ENCODE measurements around the gene CUL9. TPM values are rescaled to one million over a fixed set of nuclear protein-coding genes. Genes with fewer than 3 reads are reported as not detected.
A peak's percentile ranks its signal among the peaks of the same experiment; 100 is the strongest.

Gene CUL9
- total RNA-seq, 3 donors from 2014 or later (not counting 1 experiment from before 2014, with no cell fraction given): 73.1 to 85.7 (median 73.9) TPM

DNA sequence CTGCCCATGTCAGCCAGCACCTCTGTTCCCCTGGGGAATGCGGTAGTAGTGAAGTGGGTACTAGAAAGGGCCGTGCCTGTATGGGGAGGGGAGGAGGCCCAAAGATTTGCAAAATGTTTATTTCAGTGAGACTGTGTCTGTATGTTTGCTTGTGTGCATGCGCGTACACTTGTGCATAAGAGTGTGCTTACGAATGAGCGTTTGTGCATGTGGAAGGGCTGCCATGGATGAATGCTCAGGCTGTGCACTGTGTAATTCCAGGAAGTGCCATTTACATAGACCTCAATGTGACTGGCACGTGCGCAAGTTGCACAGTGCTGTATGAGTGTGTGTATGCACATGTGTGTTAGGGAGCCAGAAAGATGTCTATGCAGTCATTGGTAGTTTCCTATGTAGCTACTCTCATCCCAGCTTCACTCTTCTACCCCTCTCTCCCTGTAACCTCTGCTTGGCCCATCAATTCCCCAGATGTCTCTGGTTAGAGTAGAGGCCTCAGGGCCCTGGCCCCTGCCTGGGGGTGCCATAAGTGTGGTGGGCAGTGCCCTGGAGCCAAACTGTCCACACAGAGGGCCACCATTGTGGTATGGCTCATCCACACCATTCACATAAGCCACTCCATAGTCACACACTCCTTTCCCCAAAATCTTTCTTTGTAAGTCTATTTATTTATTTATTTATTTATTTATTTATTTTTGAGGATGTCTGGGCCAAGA, 89.3 kb downstream of the CUL9 start:
- Mint-ChIP-seq H3K27me3 (ENCODE audit: low read depth in 2 of 2) (peaks cover 18 to 29% of the 10 kb centered on the region in 2 donors), H3K36me3 (no peaks in the 10 kb centered on the region), H3K4me3 (no peak overlapping the region), H3K27ac (no peak overlapping the region), H3K9me3 (no peaks in the 10 kb centered on the region), H3K4me1 (peaks cover 11 to 31% of the 10 kb centered on the region in 2 donors)
- Histone ChIP-seq H3K36me3 (ENCODE audit: control insufficient read depth, insufficient read depth, low read length) (no peaks in the 10 kb centered on the region), H3K27me3 (ENCODE audit: control insufficient read depth, insufficient read depth, low read length) (peaks cover 22% of the 10 kb centered on the region), H3K27ac (ENCODE audit: low read length) (no peak overlapping the region), H3K4me1 (ENCODE audit: control insufficient read depth, insufficient read depth, low read length) (peaks cover 30% of the 10 kb centered on the region), H3K4me3 (ENCODE audit: low read length) (no peak overlapping the region), H3K9me3 (ENCODE audit: control insufficient read depth, insufficient read depth, low read length) (no peaks in the 10 kb centered on the region)
- intact Hi-C loops (cut with micrococcal nuclease): no loop called here
- TF ChIP-seq, protein P1, sequence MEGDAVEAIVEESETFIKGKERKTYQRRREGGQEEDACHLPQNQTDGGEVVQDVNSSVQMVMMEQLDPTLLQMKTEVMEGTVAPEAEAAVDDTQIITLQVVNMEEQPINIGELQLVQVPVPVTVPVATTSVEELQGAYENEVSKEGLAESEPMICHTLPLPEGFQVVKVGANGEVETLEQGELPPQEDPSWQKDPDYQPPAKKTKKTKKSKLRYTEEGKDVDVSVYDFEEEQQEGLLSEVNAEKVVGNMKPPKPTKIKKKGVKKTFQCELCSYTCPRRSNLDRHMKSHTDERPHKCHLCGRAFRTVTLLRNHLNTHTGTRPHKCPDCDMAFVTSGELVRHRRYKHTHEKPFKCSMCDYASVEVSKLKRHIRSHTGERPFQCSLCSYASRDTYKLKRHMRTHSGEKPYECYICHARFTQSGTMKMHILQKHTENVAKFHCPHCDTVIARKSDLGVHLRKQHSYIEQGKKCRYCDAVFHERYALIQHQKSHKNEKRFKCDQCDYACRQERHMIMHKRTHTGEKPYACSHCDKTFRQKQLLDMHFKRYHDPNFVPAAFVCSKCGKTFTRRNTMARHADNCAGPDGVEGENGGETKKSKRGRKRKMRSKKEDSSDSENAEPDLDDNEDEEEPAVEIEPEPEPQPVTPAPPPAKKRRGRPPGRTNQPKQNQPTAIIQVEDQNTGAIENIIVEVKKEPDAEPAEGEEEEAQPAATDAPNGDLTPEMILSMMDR (IDR thresholded peaks at IDR 0.05): no peak
- DNase-seq (no peak), ATAC-seq (no peak)
- WGBS (ENCODE audit: insufficient coverage): 80% methylated on average over 8 of the region's 8 CpGs

DNA sequence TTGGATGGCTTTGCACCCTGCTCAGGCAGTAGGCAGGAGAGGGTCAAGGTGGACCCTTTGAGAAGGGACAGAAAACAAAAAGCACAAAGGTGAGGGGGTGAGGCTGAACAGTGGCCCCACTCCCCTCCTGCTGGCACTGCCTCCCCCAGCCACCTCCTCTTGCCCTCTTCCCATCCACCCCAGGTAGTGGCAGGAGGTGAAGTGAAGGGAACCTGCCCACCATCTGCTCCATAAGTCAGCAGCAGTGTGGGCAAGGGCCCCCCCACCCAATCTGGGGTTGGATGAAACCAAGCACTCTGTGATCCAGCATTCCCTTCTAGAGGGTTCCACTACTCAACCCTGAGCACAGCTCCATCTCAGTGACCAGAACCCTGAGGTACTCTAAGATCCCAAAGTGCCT, 89.9 kb downstream of the CUL9 start:
- peaks cover 13 to 34% of the 10 kb centered on the region in 2 donors for H3K4me1 Mint-ChIP-seq
- intact Hi-C loops (cut with micrococcal nuclease): no loop called here
- ATAC-seq (no peak), DNase-seq (no peak)
- Histone ChIP-seq H3K27ac (ENCODE audit: low read length) (no peak overlapping the region), H3K4me3 (ENCODE audit: low read length) (no peak overlapping the region), H3K4me1 (ENCODE audit: control insufficient read depth, insufficient read depth, low read length) (peaks cover 37% of the 10 kb centered on the region), H3K9me3 (ENCODE audit: control insufficient read depth, insufficient read depth, low read length) (no peaks in the 10 kb centered on the region), H3K36me3 (ENCODE audit: control insufficient read depth, insufficient read depth, low read length) (no peaks in the 10 kb centered on the region), H3K27me3 (ENCODE audit: control insufficient read depth, insufficient read depth, low read length) (peaks cover 28% of the 10 kb centered on the region)
- H3K9me3 Mint-ChIP-seq: no peaks in the 10 kb centered on the region
- H3K4me3 Mint-ChIP-seq: no peak overlapping the region
- peaks cover 22 to 35% of the 10 kb centered on the region in 2 donors for H3K27me3 Mint-ChIP-seq (ENCODE audit: low read depth in 2 of 2)
- H3K27ac Mint-ChIP-seq: no peak overlapping the region
- TF ChIP-seq, protein P1 (IDR thresholded peaks at IDR 0.05): no peak
- no peaks in the 10 kb centered on the region for H3K36me3 Mint-ChIP-seq

DNA sequence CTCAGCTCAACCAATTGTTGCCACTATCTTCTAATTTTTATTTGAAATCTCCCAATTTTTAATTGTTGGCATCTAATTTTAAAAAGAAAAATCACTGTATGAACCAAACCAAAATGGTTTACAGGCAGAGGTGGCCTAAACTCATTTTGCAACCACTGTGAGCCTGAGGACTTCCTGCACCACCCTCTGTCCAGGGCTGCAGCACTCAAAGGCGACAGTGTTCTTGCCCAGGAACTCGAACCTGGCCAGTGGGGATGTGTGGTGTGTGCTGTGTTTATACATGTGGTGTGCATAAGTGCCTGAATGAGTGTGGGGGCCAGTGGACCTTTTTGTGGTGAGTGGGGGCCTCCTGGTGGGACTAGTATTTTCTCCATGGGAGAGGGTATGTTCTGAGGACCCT, 91.7 kb downstream of the CUL9 start:
- no peak overlapping the region for H3K27ac ChIP-seq (ENCODE audit: low read length)
- peaks cover 28% of the 10 kb centered on the region for H3K27me3 ChIP-seq (ENCODE audit: control insufficient read depth, insufficient read depth, low read length)
- H3K4me1 ChIP-seq (ENCODE audit: control insufficient read depth, insufficient read depth, low read length): peaks cover 37% of the 10 kb centered on the region
- intact Hi-C loops (cut with micrococcal nuclease): no loop called here
- TF ChIP-seq, protein P1 (IDR thresholded peaks at IDR 0.05): no peak
- H3K27ac Mint-ChIP-seq: no peak overlapping the region
- no peak overlapping the region for H3K4me3 ChIP-seq (ENCODE audit: low read length)
- H3K27me3 Mint-ChIP-seq (ENCODE audit: low read depth in 2 of 2): peaks cover 28 to 37% of the 10 kb centered on the region in 2 donors
- H3K4me1 Mint-ChIP-seq: peaks cover 16 to 42% of the 10 kb centered on the region in 2 donors
- H3K9me3 ChIP-seq (ENCODE audit: control insufficient read depth, insufficient read depth, low read length): no peaks in the 10 kb centered on the region
- H3K36me3 ChIP-seq (ENCODE audit: control insufficient read depth, insufficient read depth, low read length): no peaks in the 10 kb centered on the region
- 43% methylated on average over 2 of the region's 2 CpGs for WGBS (ENCODE audit: insufficient coverage)
- no peaks in the 10 kb centered on the region for H3K36me3 Mint-ChIP-seq
- ATAC-seq: no peak
- DNase-seq: no peak
- peak overlapping the region; percentile 22 for H3K4me3 Mint-ChIP-seq
- no peaks in the 10 kb centered on the region for H3K9me3 Mint-ChIP-seq

Other genes starting within 250 kb of the CUL9 start
- gene GNMT, start 221.4 kb upstream of the CUL9 start, total RNA-seq: 1 to 10 TPM; 2.0 to 2.8 (median 2.6) TPM
- gene PEX6, start 203.0 kb upstream of the CUL9 start, total RNA-seq: 10 to 100 TPM in 1 of 3 donors, 1 to 10 TPM in 2; 8.2 to 13.6 (median 9.9) TPM
- gene PPP2R5D, start 197.6 kb upstream of the CUL9 start, total RNA-seq: 10 to 100 TPM; 30.5 to 49.1 (median 40.1) TPM
- gene MEA1, start 168.2 kb upstream of the CUL9 start, total RNA-seq: 10 to 100 TPM; 29.6 to 34.3 (median 34.2) TPM
- 10 to 100 TPM; 52.7 to 60.9 (median 53.7) TPM for gene KLHDC3, start 167.9 kb upstream of the CUL9 start, total RNA-seq
- 10 to 100 TPM; 33.1 to 43.9 (median 38.7) TPM for gene RRP36, start 160.6 kb upstream of the CUL9 start, total RNA-seq
- gene CUL7, start 128.3 kb upstream of the CUL9 start, total RNA-seq: 10 to 100 TPM in 1 of 3 donors, 1 to 10 TPM in 2; 9.6 to 10.1 (median 9.9) TPM
- 10 to 100 TPM; 33.4 to 38.4 (median 33.9) TPM for gene MRPL2, start 122.8 kb upstream of the CUL9 start, total RNA-seq
- gene KLC4, start 122.6 kb upstream of the CUL9 start, total RNA-seq: 10 to 100 TPM; 35.9 to 39.4 (median 37.4) TPM
- gene PTK7, start 105.9 kb upstream of the CUL9 start, total RNA-seq: 1 to 10 TPM; 1.7 to 5.6 (median 2.8) TPM
- 10 to 100 TPM; 31.6 to 33.0 (median 32.0) TPM for gene SRF, start 10.9 kb upstream of the CUL9 start, total RNA-seq
- 10 to 100 TPM in 1 of 3 donors, 1 to 10 TPM in 2; 6.1 to 10.2 (median 8.0) TPM for gene DNPH1, start 47.3 kb downstream of the CUL9 start, total RNA-seq
- under 1 TPM in 1 of 3 donors, not detected in 2; 0.07 TPM for gene TTBK1, start 61.3 kb downstream of the CUL9 start, total RNA-seq
- not detected for gene SLC22A7, start 116.1 kb downstream of the CUL9 start, total RNA-seq
- 1 to 10 TPM; 3.6 to 5.3 (median 4.3) TPM for gene CRIP3, start 126.6 kb downstream of the CUL9 start, total RNA-seq
- 10 to 100 TPM; 34.6 to 45.9 (median 43.0) TPM for gene ZNF318, start 187.5 kb downstream of the CUL9 start, total RNA-seq
- gene ABCC10, start 245.3 kb downstream of the CUL9 start, total RNA-seq: 10 to 100 TPM; 74.6 to 90.5 (median 81.9) TPM